HG03060 (cell line): ENCODE data around the gene CHAF1A.

Experiments used
- ATAC-seq: cut with Tn5 transposase; IDR thresholded peaks from one replicate; pipeline ENCODE4 v1.9.1; 2021; ENCODE audit warnings: low read depth, moderate number of reproducible peaks; ENCODE audit not compliant: unreplicated experiment

Gene CHAF1A

GRCh38 chr19:4378886-4379285, 23.6 kb upstream of the CHAF1A start:
- ATAC-seq, result no peak

- no peak for ATAC-seq
Observed at GRCh38 chr19:4379383-4380253, 22.8 kb upstream of the CHAF1A start.

GRCh38 chr19:4380254-4380727, 22.1 kb upstream of the CHAF1A start:
- no peak for ATAC-seq

GRCh38 chr19:4385291-4386040, 17.0 kb upstream of the CHAF1A start:
- no peak for ATAC-seq

DNA sequence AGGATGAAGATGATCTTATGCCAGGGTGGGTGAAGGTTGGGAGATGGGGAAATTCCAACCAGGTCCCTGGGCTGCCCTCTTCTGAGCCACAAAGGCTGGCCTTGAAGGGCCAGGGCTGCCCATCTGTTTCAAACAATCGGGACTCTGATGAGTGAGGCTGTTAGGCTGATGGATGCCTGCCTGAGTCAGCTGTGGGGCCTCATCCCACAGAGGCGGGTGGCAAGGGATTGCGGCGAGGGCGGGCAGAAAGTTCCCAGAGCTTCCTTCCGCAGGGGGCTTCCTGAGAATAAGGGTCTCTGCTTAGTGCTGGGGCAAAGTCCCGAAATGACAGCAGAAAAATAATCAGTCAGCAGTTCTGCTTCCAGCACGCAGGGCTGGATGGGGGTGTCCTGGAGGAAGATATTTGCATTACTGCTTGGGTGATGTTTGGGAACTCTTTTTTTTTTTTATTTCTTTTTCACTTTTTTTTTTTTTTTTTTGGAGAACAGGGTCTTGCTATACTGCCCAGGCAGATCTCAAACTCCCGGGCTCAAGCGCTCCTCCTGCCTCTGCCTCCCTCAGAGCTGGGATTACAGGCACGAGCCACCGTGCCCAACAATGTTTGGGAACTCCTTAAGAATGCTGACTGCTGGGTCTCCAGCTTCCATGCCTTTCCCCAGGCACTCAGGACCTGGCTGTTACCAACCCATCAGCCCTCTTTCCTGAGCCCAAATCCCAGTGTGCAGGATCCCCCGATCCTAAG, 16.2 kb upstream of the CHAF1A start:
- no peak for ATAC-seq

GRCh38 chr19:4388337-4389063, 13.9 kb upstream of the CHAF1A start:
- no peak for ATAC-seq

DNA sequence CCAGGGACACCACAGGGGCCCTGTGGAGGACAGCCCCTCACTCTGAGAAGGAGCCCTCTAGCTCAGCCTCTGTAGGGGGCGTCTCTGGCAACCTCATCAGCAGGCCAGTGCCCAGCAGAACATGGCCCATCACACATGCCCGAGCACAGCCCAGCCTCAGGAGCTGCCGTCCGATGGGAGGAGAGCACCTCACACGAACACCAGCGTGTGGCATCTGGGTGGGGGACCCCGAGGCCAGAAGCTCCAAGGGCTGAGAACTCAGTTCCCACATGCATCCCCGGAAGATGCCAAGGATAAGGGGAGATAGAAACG, 13.4 kb upstream of the CHAF1A start:
- ATAC-seq, result no peak

GRCh38 chr19:4389511-4390016, 12.9 kb upstream of the CHAF1A start:
- ATAC-seq, result no peak

DNA sequence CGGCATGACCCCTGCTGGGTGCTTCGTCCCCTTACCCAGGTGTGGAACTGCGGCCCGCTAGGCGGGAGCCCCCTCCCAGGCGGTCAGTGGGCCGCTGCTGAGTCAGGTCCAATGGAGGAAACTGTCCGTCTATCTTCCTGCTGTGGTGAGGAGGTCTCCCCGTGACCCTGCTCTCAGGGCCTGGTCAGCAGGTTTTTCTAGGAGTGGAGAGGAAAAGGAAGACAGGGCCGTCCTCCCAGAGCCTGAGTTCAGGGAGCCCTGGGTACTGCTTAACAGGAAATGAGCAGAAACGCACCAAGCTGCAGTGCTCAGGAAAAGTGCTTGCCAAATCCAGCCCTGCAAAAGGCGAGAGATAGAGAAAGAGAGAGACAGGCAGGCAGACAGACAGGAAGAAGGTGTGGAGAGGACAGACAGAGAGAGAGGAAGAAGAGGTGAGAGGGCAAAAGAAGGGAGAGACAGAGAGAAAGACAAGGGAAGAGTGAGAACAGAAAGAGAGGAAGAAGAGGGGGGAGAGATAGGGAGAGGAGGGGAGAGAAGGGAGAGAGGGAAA, 12.3 kb upstream of the CHAF1A start:
- no peak for ATAC-seq

DNA sequence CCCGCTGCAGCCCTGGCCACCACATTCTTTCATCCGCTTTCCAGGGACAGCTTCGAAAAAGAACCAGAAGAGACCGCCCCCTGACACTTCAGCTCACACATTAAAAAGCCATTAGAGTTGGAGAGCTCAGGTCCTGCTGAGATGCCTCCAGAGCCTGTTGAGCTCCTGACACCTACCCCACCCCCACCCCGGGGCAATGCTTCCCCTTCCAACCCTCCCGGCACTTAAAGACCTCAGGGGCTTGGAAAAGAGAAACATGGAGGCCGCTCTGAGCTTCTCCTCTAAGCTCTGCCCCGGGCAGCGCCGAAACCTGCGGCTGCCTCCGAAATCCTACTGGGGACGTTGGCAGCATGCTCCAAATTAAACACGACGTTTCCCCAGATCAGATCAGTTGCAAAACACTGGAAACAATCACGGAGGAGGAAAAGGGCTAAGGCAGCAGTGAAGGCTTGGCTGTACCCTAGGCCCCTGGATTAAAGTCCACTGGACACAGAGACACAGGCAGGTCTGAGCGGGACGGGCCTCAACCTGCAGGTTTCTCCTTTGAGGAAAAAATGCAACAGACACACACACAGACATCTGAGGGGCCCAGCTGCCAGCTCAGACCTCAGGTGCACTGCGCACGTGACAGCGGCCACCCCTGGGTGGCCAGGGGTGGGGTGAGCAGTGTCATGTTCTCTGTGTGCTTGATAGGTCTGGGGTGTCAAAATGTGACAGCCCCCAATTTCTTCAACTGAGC, 11.7 kb upstream of the CHAF1A start:
- ATAC-seq, result no peak

DNA sequence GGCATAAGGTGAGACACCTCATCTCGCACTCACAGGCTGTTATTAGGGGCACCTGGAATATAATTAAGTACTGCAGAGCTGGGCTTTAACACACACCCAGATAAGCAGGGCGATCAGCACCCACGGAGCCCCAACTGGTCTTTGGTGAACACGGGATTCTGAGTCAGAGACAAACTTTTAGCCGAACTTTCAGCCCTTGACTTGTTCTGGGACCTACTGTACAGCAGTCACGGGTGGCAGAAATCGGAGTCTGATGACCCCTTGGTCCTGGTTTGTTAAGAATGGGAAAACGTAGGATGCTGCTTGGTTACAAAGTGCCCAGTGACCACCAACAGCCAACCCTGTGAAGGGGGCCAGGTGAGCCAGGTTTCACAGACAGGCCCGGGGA, 11.1 kb upstream of the CHAF1A start:
- ATAC-seq, result no peak

DNA sequence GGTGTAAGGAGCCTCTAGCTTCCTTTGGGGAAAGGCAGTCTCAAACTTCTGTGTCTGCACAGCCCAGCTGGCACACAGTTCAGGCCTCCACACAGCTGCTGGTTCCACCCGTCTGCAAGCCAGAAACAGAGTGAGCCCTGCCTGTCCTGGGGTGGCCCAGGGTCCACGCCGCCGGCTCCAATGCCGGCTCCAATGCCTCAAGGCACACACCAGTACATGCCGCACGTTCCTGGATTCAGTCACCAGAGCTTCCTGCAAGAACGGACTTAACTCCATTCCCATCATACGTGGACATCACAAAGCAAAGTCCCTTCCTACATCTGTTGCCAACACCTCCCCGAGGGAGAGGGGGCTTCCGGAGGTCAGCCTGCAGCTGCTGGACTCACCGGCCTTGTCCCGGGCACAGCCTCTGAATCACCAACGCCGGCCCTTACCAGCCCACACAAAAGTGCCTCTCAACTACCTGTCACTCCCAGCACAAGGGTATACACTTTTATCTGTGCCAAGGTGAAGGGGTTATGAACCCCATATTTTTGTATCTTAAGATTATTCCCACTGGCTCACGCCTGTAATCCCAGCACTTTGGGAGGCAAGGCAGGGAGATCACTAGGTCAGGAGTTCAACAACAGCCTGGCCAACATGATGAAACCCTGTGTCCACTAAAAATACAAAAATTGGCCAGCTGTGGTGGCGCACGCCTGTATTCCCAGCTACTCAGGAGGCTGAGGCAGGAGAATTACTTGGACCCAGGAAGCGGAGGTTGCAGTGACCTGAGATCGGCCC, 10.5 kb upstream of the CHAF1A start:
- no peak for ATAC-seq

GRCh38 chr19:4393947-4394590, 8.4 kb upstream of the CHAF1A start:
- ATAC-seq, result no peak

DNA sequence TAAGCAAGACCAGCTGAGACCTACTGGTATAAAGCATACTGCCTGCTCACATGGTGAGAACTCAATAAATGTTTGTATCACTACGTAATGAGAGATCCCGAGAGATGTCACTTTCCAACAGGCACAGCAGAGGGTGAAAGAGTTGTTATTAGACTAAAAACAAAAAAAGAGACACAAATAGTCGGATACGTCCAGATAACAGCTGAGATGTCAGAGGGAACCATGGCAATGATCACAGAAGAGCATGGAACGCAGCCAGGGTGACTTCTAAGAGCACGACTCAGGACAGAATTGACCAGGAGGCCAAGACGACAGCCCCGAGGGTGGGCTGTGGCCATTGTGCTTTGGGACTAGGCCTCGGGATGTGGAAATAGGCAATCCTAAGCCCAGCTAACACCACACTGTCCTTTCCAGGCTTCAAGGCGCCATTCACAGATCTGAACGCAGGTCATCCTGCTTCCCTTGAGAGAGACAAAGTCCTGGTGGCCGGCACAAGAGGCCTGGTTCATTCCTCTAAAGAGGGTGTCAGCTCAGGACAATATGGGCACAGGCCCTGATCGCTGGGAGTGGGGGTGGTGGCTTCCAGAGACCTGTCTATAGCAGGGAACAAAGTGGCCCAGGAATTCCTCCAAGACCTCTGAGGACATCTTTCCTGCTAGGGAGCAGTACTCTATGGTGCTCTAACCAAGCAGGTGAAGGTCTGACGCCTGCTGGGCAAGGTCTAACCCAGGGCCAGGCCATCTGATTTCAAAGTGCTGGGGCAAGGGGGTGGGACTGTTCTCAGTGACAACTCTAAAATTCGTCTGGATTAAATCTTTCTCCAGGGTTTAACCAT, 5.3 kb upstream of the CHAF1A start:
- ATAC-seq, result no peak

GRCh38 chr19:4399812-4400134, 2.7 kb upstream of the CHAF1A start:
- no peak for ATAC-seq

- ATAC-seq, result peak; percentile 39
Observed at GRCh38 chr19:4400135-4400936, 2.1 kb upstream of the CHAF1A start, which contains the start of gene SH3GL1. SH3GL1 (minus strand) TSS chr19:4400547; CDS start chr19:4400368, 179 bp downstream.
